Activated gamma-delta T cell (primary cell): Measurements from ENCODE around the gene ABCA6.

Source experiments
- DNase-seq: peaks from one replicate; lab custom pipeline; 2025; lab: John Stamatoyannopoulos, UW

Gene ABCA6

DNA sequence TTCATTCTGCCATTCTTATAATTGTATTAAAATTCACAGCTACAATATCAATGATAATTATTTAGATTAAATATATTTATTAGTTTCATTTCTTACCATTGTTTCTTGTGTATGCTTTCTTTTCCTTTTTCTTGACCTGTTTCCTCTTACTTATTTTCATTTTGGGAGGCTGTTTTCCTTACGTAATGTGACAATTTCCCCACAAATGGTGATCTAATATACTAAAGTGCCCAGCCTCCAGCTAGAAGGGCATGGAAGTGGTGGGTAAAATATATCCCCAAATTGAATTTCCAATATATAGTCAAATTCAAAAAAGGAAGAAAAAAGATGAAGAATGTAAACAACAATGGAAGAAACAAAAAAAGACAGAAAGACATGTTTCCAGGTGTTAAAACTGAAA, 1.5 kb upstream of the ABCA6 start:
- no peak for DNase-seq

- no peak for DNase-seq
These were observed 594 bp upstream of the ABCA6 start for GRCh38 chr17:69142175-69142802.

GRCh38 chr17:69134112-69134511, 7.6 kb downstream of the ABCA6 start:
- DNase-seq = no peak

GRCh38 chr17:69130627-69131296, 10.9 kb downstream of the ABCA6 start:
- no peak for DNase-seq

- no peak for DNase-seq
These were observed 18.1 kb downstream of the ABCA6 start for GRCh38 chr17:69123626-69124025.

DNA sequence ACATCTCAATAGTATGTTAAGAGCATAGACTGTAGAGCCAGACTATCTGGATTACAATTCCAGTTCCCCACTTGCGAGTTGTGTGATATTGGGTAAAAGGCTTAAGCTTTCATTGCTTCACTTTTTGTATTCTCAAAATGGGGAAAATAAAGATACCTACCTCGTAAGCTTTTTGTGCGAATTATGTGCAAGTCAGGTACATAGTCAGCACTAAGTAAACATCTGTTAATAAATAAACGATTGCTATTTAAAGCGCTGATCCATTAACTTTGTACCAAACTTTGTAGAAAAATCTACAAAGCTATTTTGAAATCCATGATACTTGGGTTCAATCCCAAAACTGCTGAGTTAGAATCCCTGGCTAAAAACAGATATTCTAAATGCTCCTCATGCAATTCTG, 19.6 kb downstream of the ABCA6 start:
- DNase-seq = no peak

- no peak for DNase-seq
These were observed 23.6 kb downstream of the ABCA6 start for GRCh38 chr17:69117855-69118784.

DNA sequence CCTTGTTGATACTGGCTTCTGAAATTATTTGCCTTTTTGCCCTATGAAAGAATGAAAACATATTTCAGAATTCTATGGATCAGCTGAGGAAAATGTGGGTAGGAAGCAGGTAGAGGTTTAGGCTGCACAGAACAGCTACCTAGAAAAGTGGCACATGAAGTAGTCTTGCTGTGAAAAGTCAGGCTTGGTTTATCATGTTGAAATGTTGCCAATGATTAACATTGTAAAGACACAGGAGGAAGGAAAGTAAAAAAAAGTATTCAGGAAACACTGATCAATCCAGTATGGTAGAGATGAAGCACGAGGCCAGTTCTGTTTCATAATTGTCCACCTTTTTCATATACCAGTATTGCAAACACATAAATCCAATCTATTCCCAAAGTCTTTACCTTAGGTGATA, 29.9 kb downstream of the ABCA6 start:
- DNase-seq = no peak

DNA sequence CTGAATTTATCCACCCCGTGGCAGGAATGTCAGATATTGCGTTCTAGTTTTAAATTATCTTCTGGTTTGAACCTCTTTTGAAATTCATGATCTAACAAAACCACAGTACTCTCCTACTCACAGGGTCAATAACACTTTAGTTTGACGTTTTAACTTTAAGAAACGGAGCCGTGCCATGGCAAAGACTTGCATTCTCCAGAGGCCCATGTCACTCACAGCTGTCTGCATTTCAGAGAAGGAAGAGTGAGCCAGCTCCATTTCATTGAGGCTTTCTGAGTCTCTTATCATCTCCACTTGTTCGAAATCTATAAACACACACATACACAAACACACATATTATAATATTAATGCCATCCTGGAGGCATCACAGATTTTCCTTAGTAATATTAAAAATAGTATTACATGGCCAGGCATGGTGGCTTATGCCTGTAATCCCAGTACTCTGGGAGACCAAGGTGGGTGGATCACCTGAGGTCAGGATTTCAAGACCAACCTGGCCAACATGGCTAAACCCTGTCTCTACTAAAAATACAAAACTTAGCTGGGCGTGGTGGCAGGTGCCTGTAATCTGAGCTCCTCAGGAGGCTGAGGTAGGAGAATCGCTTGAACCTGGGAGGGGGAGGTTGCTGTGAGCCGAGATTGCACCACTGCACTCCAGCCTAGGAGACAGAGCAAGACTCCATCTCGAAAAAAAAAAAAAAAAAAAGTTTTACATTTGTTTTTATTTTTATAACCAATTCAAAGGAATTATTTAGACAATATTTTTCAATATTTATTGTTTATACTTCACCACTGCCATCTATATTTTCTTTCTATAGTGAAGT, 35.6 kb downstream of the ABCA6 start:
- DNase-seq = no peak

GRCh38 chr17:69103557-69104233, 38.0 kb downstream of the ABCA6 start:
- DNase-seq = no peak

GRCh38 chr17:69098625-69099024, 43.1 kb downstream of the ABCA6 start:
- no peak for DNase-seq

DNA sequence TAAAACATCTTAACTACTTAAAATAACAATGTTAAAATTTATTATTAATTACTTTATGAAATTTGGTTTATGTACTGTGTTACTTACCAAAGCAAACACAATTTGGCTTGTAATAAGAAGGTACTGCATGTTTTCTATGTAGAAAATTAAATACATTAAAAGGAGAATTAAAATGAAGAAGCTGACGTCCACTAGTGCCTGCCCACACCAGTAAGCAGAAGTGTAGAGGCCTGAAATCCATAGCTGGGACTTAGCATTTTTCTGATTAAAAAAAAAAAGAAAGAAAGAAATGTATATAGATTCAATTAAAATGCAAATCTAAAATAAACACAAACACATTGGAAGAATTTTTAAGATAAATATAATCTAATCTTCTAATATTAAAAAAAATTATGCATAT, 45.2 kb downstream of the ABCA6 start:
- no peak for DNase-seq

DNA sequence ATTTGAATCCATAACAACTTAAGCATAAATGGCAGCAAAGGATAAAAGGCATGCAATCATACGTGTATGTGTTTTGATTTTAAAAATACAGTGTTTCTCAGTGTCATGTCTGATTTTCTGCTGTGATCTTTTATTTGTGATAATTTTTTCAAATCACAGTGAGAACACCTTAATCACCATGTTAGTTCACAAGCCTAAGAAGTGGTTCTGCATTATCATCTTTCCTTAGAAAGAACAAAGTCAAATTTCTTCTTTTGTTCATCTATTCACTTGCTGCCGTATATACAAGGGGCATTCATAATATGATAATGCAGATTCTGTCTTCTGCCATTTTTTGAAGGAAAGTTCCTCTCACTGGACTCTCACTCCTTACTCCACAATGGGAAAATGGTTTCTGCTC, 47.7 kb downstream of the ABCA6 start:
- DNase-seq = no peak

DNA sequence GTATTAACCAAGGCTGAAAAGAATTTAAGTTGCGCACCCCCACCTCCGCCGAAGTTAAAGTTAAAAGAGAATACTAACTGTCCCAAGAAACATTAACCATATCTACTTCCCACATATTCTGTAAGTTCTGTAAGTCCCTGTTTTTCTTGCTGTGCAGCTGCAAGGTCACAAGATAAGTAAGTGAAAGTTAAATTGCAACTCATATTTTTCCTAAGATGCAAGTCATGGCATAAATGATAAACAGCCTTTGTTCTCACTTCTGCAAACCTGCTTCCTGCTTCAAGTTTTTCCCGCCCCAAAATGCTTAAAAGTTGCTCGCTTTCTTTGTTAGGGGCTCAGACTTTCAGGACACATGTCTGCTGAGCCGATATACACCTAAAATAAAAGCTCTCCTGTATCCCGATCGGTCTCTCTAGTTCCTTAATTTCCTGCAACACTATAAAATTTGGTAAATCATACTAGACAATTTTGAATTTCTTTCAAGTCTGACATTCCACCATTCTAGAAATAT, 48.4 kb downstream of the ABCA6 start:
- no peak for DNase-seq

DNA sequence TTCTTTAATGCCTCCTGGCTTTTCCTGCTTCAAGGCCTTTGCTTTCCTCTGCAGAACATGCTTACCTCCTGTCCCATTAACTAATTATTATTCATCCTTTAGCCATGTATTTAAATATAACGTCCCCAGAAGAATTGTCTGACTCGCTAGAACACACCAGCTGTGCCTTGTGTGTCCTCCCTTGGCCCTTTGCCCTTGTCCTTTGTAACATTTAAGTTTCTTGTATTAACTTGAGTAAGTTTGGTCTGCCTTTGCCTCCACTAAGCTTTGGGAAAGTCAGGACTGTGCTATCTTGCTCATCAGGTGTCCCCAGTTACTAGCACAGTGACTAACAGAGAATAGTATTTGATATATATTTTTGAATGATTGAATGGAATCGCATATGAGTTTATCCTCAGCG, 51.3 kb downstream of the ABCA6 start:
- DNase-seq = no peak

GRCh38 chr17:69088643-69089200, 53.0 kb downstream of the ABCA6 start:
- DNase-seq = no peak

DNA sequence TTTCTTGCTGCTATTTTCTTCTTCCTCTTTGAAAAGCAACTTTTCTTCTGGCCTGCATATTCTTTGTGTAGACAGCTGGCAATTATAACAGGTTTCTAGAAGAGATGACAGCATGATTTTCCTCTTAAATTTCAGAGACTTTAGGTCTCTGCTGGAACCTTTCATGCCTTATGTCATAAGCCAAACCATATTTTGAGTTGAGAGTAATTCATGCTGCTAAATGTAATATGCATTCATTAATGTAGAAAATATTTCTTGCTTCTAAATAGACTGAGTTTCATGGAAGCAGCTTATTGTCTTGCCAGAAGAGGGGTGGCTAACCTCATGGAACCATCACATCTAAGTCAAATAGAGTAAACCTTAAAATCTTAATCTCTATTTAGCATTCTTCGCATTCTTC, 55.1 kb downstream of the ABCA6 start:
- DNase-seq = no peak

DNA sequence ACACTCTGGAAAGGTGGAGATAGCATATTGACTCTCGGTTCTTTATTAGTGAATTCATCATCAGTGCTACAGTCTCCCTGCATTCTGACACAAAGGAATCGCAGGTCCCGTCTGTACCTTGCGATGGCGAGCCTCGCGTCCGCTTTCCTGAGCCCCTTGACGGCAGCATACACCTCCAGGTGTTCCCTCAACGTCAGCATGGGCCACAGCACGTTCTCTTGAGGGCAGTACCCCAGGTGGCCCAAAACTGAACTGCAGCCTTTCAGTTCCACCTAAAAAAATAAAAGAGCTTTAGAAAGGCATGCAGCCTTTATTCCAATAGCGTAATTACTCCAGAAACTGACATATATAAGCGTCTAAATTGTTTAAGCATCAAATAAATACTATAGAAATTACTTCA, 56.8 kb downstream of the ABCA6 start:
- no peak for DNase-seq

GRCh38 chr17:69082696-69083095, 59.0 kb downstream of the ABCA6 start:
- no peak for DNase-seq

GRCh38 chr17:69078864-69079263, 62.8 kb downstream of the ABCA6 start:
- DNase-seq = no peak

- no peak for DNase-seq
These were observed 65.9 kb downstream of the ABCA6 start for GRCh38 chr17:69075823-69076222.
